ENCODE results near the gene EFS.
A peak's percentile ranks its signal among the peaks of the same experiment; 100 is the strongest.
"Not testable (repeated sequence)": the region's sequence is repeated elsewhere in the genome, so short reads cannot be mapped to it uniquely, and the experiment has no call there.

Gene EFS

DNA sequence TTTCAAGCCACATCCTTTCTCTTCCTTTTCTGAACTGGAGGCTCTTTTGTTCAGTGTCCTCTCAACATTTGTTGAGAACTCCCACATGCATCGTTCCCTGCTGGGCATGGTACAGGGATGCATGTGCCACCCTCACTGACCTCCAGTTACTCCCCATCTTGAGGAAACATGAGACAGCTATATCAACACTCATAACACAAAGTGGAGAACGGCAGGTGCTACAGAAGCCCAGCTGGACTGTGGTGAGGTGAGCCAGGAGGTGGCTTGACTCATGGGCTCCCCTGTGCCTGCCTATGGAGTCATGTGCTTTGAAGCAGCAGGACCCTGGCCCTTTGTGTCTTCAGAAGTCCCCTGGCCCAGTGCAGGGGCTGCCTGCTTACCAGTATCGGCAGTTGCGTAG is 33.4 kb upstream of the EFS start:
- DNase-seq, result no peak

DNA sequence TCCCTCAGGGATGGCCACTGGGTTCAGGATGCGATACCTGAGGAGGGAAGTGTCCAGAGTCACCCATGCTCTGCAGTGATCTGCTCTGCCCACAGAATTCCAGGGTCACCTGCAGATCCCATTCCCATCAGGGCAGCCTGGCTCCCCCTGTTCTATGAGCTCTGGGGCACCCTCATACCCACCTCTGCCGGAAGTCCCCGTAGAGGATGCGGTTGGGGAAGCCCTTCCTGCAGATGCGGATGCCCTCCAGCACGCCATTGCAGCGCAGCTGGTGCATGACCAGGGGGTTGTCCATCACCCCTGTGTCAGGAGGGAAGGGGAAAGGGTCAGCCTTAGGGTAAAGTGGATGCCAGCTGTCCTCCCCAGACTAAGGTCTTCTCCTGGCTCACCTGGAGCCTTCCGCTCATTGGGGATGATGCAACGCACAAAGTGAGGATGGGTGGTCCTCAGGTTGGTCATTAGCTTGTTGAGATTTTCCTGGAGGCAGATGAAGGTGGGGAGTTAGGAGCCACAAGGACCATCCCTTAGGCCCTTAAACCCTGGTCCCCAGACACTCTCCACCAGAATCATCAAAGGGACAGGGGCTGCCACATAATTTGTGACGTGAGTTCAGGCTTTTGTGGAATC is 31.9 kb upstream of the EFS start:
- DNase-seq, result no peak

DNA sequence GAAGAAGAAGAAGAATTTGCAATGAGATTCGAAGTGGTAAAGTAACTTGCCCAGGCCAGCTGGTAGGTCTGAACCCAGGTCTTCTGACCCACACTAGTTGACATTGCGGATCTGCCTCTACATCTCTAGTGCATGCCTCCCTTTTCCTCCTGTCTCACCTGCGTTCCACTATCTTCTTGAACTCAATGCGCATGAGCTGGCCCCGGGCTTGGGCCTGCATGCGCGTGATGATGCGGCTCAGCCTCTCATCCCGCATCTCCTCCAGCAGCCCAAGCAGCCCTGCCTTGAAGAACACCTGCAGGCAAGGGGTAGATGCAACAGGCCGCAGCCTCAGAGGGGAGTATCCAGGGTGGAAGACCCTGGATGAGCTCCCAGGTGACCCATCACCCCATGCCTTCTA is 31.2 kb upstream of the EFS start:
- no peak for DNase-seq

DNA sequence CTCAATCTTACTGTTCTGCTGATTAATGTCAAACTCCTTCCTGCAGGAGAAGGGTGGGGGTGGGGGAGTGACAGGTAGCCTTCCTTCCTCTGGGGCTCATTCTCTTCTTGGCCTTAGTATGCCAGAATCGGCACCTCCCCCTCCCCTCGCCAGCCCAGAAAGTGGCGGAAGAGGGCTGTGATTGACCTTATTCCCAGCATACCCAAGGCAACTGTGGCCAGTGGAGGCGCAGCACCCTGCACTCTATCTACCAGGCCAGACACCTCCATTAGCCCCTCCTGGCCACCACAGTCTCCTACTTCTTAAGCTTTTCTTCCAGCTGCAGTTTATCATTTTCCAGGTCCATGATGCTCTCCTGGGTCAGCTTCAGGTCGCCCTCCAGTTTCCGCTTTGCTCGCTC is 27.6 kb upstream of the EFS start:
- no peak for DNase-seq

DNA sequence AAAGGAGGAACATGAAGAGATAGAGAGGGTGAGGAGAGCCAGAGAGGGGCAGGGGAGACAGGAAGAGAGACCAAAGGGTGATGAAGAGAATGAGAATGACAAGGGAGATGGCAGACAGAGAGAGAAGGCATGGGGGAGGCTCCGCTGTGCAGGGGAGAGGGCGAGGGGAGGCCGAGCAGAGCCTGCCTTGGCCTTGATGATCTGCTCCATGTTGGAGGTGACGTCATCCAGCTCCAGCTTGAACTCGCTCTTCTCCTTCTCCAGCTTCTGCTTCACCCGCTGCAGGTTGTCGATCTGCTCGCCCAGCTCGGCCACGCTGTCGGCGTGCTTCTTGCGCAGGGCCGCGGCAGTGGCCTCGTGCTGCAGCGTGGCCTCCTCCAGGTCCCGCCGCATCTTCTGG is 24.9 kb upstream of the EFS start:
- not testable (repeated sequence) for DNase-seq

DNA sequence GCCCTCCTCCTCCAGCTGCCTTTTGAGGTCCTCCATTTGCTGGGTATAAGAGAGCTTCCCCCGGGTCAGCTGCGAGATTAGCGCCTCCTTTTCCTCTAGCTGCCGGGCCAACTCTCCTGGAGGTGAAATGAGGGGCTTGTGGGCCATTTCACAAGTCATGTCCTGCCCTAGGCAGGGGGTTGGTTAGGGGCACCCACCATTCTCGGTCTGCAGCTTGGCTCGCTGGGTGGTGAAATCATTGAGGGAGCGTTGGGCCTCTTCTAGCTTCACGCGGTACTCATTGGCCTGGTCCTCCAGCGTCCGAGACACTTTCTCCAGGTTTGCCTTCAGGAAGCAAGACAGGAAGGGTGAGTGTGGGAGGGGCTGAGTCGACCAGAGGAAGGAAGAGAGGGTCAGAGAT is 24.4 kb upstream of the EFS start:
- no peak for DNase-seq

DNA sequence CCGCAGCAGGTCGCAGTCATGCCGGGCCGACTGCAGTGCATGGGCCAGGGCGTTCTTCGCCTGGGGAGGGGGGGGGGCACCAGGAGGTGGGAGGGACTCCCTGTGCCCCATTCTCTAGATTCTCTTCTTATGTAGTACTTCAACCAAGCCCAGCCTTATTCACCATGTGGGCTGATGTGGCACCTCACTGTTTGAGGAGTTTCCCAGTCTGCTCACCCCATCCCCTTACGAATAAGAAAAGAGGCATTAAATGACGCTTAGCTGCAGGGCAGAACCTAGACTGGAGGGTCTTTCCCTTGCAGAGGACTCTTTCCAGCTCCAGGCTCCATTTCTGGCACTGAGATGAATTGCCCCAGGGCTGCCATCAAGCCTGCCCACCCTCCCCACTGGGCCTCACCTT is 24.0 kb upstream of the EFS start:
- DNase-seq, result no peak

DNA sequence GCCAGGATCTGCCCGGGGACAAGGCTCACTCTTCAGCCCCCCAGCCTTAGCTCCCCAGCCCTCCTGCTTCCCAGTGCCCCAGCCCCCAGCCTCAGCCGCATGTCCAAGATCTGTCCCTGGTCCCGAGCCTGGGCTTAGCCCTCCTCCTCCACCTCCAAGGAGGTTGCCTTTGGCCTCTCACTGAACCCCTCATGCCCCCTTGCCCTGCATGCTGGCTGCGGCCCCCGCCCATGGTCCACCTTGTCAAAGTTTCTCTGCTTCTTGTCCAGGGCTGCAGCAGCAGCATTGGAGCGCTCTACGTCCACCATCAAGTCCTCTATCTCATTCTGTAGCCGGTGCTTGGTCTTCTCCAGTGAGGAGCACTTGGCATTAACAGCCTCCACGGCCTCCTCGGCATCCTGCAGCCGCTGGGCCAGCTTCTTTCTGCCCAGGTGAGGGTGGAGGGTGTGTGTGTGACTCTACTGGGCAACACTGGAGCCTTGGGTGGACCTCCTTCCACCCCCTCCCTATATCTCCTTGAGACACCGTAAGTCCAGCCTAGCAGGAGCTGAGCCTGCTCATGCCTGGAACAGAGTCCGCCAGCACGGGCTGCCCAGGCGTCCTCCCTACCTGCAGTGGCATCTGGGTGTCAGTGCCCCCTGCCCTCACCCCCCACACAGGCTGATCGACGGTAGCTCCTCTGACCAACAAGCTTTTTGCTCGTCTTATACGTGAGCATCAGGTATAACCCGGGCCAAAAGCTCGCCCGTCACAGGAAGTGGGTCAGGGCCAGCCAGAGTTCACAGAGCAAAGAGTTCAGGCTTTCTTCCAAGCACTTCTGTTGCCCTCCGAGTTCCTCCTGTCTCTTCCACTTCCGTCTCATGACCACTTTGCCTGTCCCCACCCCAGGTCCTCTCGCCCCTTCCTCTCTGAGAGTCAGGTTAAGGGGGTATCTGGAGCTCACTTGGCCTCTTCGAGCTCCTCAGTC is 23.2 kb upstream of the EFS start:
- DNase-seq, result no peak

DNA sequence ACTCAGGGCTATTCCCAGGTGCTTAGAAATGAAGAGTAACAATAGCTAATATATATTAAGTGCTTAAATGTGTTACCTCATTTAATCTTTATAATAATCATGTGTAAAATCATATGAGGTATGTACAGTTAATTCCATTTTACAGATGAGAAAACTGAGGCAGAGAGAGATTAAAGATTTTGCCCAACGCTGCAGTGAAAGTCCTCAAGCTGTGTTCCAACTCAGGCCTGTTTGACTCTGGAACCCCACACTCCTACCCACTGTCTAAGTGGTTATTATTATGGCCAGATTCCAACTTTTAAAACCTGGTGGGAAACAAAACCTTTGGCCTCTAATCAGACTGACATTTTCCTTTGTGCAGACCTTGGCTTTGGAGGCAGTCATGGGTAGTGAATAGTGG is 22.0 kb upstream of the EFS start:
- no peak for DNase-seq

DNA sequence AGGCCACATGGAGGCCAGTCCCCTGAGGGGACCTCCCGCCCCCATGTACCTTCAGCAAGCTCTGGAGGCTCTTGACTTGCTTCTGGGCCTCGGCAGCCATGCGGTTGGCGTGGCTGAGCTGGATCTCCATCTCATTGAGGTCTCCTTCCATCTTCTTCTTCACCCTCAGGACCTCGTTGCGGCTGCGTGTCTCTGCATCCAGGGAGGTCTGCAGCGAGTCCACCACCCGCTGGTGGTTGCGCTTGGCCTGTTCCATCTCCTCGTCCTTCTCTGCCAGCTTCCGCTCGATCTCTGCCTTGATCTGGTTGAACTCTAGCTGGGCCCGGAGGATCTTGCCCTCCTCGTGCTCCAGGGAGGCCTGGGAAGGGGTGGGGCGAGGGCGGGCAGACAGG is 21.3 kb upstream of the EFS start:
- not testable (repeated sequence) for DNase-seq

DNA sequence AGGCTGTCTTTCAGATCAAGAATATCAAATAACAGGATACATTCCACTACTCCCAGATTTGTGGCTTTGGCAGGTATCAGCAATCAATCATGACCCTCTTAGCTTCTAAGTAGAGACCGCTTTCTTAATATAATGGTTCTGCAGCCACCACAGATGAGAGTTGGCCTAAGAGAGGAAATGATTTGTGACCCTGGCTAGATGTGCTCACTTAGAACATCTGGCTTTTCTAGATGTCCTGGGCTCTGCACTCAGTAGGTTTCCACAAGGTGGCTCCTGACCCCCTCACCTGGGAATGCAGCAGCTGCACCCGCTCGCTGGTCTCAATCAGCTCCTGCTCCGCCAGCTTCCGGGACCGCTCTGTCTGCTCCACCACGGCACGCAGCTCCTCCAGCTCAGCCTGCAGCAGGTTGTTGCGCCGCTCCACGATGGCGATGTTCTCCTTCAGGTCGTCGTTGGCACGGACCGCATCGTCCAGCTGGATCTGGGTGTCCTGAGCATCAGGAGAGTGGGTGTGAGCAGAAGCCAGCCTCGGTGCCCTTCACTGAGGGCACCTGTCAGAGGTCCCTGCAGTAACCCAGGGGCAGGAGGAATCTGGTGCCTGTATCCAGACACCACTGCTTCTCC is 20.8 kb upstream of the EFS start:
- no peak for DNase-seq

DNA sequence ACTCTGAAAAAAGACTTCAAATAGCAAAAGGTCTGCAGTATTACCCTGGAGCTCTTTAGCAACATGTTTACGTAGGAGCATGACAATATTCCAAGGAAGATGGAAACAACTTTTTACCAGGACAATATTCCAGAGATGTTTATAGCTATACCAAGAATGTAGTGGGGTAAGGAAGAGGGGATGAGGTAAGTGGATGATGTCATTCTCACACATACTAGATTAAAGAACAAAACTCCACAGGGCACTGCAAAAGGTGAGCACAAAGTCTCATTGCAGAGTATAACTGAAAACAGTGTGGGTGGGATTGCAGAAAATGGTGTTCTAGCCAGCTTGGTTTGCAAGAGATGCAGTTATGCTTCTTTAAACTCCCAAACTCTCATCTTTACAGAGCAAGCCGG is 20.3 kb upstream of the EFS start:
- no peak for DNase-seq

DNA sequence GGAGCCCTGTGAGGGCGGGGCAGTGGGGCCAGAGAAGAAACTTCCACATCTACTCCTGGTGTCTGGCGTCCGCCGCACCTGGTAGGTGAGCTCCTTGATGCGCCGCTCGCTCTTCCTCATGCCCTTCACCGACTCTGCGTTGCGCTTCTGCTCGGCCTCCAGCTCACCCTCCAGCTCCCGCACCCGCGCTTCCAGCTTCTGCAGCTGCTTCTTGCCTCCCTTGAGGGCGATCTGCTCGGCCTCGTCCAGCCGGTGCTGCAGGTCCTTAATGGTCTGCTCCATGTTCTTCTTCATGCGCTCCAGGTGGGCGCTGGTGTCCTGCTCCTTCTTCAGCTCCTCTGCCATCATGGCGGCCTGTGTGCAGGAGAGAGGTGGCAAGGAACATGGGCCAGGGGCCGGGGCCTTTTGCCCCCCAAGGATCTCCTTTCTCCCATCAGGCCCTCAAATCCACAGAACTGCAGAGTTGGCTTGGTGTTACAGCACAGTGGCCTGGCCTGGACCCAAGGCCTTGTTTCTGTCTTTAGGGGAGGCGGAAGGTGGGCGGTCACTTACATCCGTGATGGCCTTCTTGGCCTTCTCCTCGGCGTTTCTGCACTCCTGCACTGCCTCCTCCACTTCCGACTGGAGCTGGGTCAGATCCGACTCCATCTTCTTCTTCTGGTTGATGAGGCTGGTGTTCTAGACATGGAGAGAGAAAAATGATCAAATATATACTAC is 19.6 kb upstream of the EFS start:
- no peak for DNase-seq

DNA sequence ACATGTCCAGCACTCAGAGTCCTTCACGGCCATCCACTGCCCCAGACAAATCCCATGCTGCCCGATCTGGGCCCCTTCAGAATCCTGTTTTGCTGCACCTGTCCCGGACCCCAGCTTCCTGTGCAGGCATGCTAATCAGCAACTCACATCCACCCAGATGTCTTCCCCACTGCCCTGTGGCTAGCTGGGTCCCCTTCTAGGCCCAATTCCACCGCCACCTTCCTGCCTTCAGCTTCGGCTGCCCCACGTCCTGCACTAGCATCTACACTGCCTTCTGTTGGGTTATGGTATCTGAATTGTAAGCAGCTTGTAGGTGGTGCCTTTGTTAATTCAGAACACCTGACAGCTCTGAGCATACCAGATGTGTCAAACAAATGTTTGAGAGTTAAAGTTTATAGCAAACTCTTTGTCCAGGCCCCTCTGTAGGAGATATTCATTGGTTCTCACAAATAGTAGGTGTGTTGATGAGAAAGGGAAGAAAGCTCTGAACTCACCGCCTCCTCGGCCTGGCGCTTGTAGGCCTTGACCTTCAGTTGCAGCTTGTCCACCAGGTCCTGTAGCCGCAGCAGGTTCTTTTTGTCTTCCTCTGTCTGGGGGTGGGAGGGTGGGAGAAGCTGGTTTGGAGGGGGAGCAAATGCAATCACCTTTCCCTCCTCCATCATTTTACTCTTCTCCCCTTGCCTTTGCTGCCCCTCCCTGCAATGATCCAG is 17.9 kb upstream of the EFS start:
- DNase-seq, result no peak

DNA sequence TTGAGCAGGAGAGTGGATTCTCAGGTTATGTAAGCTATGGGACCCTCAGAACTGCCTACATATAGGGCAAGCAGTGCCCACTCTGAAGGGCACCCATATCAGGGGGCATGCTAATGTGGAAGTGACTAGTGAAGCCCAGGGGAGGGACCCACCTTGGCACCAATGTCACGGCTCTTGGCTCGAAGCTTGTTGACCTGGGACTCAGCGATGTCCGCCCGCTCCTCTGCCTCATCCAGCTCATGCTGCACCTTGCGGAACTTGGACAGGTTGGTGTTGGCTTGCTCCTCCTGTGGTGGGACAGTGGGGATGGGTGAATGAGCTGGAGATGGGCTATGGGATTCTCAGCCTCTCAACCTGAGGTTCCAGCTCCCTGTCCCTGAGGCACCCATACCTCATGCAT is 17.3 kb upstream of the EFS start:
- DNase-seq, result no peak

DNA sequence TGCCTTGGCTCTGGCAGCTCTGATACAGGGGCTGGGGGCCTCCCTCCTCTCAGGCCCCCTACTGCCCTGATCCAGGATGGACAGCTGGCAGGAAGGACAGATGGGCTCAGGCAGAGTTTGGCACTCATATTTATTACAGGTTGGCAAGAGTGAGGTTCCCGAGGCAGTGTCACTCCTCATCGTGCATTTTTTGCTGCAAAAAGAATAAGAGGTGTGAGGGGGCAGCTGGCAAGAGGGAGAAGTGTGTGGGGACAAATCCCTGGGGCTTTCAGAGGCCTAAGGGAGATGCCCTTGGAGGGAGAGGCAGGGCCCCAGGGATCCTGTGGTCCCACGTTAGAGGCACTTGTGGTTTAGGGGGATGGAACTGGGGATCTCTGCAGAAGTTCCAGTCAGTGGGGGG is 16.9 kb upstream of the EFS start:
- DNase-seq, result no peak

DNA sequence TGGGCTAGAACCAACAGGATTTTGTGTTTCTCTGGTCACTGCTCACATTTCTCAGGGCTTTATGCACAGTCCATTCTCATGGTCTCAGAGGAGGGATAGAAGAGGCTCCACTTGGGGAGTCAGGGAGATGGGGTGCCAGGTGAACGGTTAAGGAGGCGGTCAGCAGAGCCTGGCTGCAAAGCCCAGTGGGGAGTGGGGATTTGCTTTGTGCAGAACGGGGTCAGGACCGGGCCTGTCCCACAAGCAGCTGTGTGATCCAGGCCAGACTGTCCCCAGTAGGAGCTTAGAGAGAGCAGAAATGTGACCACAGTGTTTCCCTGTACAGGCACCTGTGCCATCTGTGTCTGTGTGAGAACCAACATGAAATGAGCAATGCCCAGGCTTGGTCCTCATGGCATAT is 16.0 kb upstream of the EFS start:
- no peak for DNase-seq

DNA sequence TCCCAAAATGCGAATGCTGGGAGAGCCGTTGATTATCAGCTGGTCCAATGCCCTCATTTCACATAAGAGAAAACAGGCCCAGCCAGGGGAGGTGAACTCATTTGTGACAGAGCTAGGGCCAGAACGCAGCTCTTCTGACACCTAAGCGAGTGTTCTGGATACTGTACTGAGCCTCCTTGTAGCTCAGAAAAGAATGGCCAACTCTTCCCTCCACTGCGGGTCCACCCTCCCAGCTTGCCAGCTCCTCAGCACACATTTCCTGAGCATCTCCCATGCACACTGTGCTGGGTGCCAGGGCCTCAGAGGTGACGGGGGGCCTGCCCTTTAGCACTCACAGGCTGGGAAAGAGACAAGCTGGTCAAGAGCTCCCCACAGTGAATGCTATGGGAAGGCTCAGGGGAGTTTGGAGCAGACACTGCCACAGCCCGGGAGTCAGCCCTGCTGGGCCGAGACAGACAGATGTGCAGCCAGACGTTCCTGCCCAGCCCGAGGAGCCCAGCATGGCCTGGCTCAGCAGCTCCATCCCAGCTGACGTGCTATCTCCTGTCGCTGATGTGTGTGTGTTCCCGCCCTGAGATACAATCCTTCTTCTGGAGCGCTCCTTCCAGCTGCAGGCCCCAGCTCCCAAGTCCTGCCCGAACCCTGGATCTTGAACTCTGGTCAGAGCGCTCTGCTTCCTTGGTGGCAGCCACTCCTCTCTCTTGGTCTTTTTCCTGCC is 15.4 kb upstream of the EFS start:
- DNase-seq, result no peak

DNA sequence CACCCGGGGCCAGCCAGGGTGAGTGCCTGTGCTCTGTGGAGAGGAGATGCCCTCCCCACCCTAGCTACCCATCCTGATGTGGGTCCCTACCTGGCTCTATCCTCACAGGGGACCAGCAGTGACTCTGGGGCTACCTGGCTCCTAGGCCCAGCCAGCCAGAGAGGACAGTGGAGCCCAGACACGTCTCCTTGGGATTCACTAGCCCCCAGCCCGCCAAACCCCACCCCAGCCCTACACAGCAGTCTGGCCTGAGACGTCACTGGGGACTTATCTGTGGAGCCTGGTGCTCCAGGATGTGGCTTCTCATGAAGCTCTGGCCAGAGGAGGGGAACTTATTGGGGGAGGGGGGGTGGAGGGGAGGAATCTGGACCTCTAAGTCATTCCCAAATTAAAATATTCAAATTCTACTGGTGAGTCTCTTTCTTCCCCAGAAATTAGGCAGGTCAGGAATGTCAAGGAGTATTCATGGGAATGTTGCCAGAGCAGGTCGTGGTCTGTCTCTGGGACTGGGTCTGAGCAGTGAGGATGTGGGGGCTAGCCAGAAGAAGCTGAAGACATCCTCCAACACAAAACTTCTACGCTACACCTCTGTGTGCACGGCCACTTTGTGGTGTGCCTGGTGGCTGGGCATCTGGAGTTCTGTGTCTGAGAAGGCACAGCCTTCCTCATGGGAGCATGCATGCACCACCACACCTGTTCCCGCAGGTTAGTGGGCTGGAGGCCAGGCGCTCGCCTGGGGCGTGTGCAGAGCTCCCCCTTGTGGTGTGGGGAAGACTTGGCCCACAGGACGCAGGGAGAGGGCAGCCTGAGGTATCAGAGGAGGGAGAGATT is 14.6 kb upstream of the EFS start:
- peak in 1 of 2 donors; percentile 3 for DNase-seq

DNA sequence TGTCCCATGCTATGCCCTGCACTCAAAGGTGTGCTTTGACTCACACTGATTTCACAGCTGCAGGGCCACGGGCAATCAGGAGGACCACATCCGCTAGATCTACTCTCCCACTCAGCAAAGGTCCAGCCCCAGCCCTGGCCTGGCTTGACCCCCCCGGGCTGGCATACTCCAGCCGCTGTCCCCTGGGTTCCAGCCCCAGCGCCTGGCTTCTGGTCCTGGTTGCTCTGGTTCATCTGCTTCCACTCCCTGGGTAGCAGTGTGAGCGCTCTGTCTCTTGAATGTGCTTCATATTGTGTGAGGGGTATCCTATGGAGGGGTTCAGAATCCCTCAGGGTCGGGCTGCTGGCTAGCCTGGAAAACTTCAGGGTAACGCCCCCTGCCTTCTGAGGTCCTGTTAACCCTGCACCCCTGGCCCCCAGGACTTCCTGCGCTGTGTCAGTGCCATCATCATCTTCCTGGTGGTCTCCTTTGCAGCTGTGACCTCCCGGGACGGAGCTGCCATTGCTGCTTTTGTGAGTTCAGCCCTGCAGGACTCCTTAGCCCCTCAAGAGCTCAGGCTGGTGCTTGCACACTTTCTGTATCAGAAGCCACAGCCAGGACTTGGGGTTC is 13.7 kb upstream of the EFS start:
- DNase-seq, result no peak

Data from bone marrow (tissue), 2 donors.